ENCODE results near the gene COMP. TPM values are rescaled to one million over a fixed set of nuclear protein-coding genes. Genes with fewer than 3 reads are reported as not detected.

COMP gene
- total and polyA plus RNA-seq, 10 of the 15 experiments (the other 5 are each of a cell fraction or from before 2014, with no cell fraction given) = 0.17 TPM; not detected in 9

DNA sequence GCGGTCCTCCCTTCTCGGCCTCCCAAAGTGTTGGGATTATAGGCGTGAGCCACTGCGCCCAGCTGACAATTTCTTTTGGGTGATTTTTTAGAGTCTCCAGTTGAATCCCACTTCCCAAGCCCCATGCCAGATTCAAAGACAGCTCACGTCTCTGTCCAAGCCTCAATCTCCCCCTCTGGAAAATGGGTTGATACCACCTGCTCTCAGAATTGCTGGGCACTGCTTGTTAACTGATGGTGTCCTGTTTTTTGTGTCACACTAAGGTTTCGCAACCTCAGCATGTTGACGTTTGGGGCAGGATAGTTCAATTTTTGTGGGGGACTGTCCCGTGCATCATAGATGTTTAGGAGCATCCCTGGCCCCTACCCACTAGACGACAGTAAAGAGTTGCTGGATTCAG lies 26.5 kb upstream of the COMP start:
- TF ChIP-seq, protein P1, sequence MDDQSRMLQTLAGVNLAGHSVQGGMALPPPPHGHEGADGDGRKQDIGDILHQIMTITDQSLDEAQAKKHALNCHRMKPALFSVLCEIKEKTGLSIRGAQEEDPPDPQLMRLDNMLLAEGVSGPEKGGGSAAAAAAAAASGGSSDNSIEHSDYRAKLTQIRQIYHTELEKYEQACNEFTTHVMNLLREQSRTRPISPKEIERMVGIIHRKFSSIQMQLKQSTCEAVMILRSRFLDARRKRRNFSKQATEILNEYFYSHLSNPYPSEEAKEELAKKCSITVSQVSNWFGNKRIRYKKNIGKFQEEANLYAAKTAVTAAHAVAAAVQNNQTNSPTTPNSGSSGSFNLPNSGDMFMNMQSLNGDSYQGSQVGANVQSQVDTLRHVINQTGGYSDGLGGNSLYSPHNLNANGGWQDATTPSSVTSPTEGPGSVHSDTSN (IDR thresholded peaks at IDR 0.05; ENCODE audit: insufficient replicate concordance, low read depth, low read length) = no peak
- TF ChIP-seq, protein P2, sequence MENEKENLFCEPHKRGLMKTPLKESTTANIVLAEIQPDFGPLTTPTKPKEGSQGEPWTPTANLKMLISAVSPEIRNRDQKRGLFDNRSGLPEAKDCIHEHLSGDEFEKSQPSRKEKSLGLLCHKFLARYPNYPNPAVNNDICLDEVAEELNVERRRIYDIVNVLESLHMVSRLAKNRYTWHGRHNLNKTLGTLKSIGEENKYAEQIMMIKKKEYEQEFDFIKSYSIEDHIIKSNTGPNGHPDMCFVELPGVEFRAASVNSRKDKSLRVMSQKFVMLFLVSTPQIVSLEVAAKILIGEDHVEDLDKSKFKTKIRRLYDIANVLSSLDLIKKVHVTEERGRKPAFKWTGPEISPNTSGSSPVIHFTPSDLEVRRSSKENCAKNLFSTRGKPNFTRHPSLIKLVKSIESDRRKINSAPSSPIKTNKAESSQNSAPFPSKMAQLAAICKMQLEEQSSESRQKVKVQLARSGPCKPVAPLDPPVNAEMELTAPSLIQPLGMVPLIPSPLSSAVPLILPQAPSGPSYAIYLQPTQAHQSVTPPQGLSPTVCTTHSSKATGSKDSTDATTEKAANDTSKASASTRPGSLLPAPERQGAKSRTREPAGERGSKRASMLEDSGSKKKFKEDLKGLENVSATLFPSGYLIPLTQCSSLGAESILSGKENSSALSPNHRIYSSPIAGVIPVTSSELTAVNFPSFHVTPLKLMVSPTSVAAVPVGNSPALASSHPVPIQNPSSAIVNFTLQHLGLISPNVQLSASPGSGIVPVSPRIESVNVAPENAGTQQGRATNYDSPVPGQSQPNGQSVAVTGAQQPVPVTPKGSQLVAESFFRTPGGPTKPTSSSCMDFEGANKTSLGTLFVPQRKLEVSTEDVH (IDR thresholded peaks at IDR 0.05; ENCODE audit: low read depth, partially characterized antibody) = no peak
- no peak for TF ChIP-seq SMAD5 (IDR thresholded peaks at IDR 0.05; ENCODE audit: low read depth)
- TF ChIP-seq SPI1 (IDR thresholded peaks at IDR 0.05; ENCODE audit: borderline replicate concordance, insufficient read depth, low read depth, low read length) = no peak
- TF ChIP-seq POLR2A (IDR thresholded peaks at IDR 0.05; ENCODE audit: low read depth, low read length) = no peak
- TF ChIP-seq, protein P3, sequence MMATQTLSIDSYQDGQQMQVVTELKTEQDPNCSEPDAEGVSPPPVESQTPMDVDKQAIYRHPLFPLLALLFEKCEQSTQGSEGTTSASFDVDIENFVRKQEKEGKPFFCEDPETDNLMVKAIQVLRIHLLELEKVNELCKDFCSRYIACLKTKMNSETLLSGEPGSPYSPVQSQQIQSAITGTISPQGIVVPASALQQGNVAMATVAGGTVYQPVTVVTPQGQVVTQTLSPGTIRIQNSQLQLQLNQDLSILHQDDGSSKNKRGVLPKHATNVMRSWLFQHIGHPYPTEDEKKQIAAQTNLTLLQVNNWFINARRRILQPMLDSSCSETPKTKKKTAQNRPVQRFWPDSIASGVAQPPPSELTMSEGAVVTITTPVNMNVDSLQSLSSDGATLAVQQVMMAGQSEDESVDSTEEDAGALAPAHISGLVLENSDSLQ (IDR thresholded peaks at IDR 0.05) = no peak
- no peak for TF ChIP-seq BACH1 (IDR thresholded peaks at IDR 0.05; ENCODE audit: borderline replicate concordance)
- TF ChIP-seq ZNF622 (IDR thresholded peaks at IDR 0.05) = no peak
- no peak for TF ChIP-seq NR2F1 (conservative IDR thresholded peaks at IDR 0.05)
- TF ChIP-seq TCF3 (IDR thresholded peaks at IDR 0.05; ENCODE audit: borderline replicate concordance, insufficient read depth, low read depth, low read length) = no peak
- no peak for TF ChIP-seq BCL11A (IDR thresholded peaks at IDR 0.05; ENCODE audit: low read depth, low read length)
- no peak for TF ChIP-seq MYB (IDR thresholded peaks at IDR 0.05; ENCODE audit: borderline replicate concordance, low read depth, low read length)
- TF ChIP-seq, protein P4, sequence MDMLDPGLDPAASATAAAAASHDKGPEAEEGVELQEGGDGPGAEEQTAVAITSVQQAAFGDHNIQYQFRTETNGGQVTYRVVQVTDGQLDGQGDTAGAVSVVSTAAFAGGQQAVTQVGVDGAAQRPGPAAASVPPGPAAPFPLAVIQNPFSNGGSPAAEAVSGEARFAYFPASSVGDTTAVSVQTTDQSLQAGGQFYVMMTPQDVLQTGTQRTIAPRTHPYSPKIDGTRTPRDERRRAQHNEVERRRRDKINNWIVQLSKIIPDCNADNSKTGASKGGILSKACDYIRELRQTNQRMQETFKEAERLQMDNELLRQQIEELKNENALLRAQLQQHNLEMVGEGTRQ (IDR thresholded peaks at IDR 0.05; ENCODE audit: borderline replicate concordance, low read depth, low read length) = no peak
- no peak for TF ChIP-seq IKZF1 (conservative IDR thresholded peaks at IDR 0.05)
- TF ChIP-seq POU2F2 (IDR thresholded peaks at IDR 0.05; ENCODE audit: borderline replicate concordance, low read depth, low read length) = no peak
- TF ChIP-seq SIN3A (IDR thresholded peaks at IDR 0.05; ENCODE audit: low read depth, low read length) = no peak
- TF ChIP-seq, protein P5, sequence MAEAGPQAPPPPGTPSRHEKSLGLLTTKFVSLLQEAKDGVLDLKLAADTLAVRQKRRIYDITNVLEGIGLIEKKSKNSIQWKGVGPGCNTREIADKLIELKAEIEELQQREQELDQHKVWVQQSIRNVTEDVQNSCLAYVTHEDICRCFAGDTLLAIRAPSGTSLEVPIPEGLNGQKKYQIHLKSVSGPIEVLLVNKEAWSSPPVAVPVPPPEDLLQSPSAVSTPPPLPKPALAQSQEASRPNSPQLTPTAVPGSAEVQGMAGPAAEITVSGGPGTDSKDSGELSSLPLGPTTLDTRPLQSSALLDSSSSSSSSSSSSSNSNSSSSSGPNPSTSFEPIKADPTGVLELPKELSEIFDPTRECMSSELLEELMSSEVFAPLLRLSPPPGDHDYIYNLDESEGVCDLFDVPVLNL (IDR thresholded peaks at IDR 0.05; ENCODE audit: low read depth, low read length) = no peak
- FAIRE-seq (no peak), ATAC-seq (no peak), DNase-seq (ENCODE audit: low read depth, low spot score) (no peak)
- Histone ChIP-seq H3K27ac (ENCODE audit: control insufficient read depth, insufficient read depth) (no peak overlapping the region), H2AFZ (ENCODE audit: control insufficient read depth, low read depth, low read length) (no peak overlapping the region), H3K4me3 (no peak overlapping the region), H3K9ac (ENCODE audit: control insufficient read depth, insufficient read depth, low read length) (no peak overlapping the region), H3K4me1 (ENCODE audit: control insufficient read depth, insufficient read depth, low read length) (no peaks in the 10 kb centered on the region), H3K4me2 (ENCODE audit: control insufficient read depth, insufficient read depth) (no peak overlapping the region), H3K27me3 (replicated peaks in 1 of 2; ENCODE audit: control insufficient read depth in 2 of 2, insufficient read depth in 2 of 2, low read length in 1 of 2) (no peaks in the 10 kb centered on the region; a peak in 1 of 4 replicates), H3K36me3 (ENCODE audit: control insufficient read depth in 2 of 2, insufficient read depth in 2 of 2, low read length in 1 of 2) (no peaks in the 10 kb centered on the region), H4K20me1 (ENCODE audit: control insufficient read depth, insufficient read depth) (no peaks in the 10 kb centered on the region), H3K79me2 (ENCODE audit: control insufficient read depth, insufficient read depth, low read length) (no peaks in the 10 kb centered on the region), H3K9me3 (replicated peaks; ENCODE audit: control insufficient read depth, insufficient read depth, low read length) (no peaks in the 10 kb centered on the region)
- in situ Hi-C loops (cut with MboI) = no loop called here
- WGBS (ENCODE audit: insufficient coverage, insufficient replicate concordance, low lambda C conversion rate, missing lambda C conversion rate) = 56% methylated on average over 9 of the region's 9 CpGs
- intact Hi-C loops (cut with micrococcal nuclease; ENCODE audit: unreplicated experiment) = no loop called here
- ChIA-PET CTCF (no interaction called here), POLR2A (no interaction called here), RAD21 (ENCODE audit: unreplicated experiment) (no interaction called here), SMC1A (ENCODE audit: uncharacterized antibody, unreplicated experiment) (no interaction called here)
- BruUV-seq (replicated peaks) = no TSS peak

All from GM12878 (cell line).